GM21717 (cell line): ENCODE data around the gene IQGAP3.

Experiments used
- ATAC-seq: cut with Tn5 transposase; IDR thresholded peaks from one replicate; pipeline ENCODE4 v1.9.1; 2021; ENCODE audit warnings: mild to moderate bottlenecking, moderate library complexity; ENCODE audit not compliant: unreplicated experiment

Gene IQGAP3

GRCh38 chr1:156486421-156487344 lies 85.7 kb downstream of the IQGAP3 start:
- no peak for ATAC-seq

DNA sequence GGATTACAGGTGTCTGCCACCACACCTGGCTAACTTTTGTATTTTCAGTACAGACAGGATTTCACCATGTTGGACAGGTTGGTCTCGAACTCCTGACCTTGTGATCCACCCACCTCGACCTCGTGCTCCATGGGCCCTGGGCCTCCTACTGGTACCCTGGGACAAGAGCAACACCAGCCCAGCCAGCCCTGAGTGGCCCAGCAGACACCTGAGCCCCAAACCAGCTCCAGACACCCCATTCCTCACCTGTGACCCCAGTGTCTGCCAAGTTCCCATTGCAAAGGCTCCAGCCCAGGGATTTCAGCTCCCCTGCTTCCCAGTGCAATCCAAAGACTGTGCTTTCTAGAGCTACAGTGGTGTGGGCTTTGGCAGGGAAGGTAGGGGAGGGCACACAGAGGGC lies 86.4 kb downstream of the IQGAP3 start:
- no peak for ATAC-seq

DNA sequence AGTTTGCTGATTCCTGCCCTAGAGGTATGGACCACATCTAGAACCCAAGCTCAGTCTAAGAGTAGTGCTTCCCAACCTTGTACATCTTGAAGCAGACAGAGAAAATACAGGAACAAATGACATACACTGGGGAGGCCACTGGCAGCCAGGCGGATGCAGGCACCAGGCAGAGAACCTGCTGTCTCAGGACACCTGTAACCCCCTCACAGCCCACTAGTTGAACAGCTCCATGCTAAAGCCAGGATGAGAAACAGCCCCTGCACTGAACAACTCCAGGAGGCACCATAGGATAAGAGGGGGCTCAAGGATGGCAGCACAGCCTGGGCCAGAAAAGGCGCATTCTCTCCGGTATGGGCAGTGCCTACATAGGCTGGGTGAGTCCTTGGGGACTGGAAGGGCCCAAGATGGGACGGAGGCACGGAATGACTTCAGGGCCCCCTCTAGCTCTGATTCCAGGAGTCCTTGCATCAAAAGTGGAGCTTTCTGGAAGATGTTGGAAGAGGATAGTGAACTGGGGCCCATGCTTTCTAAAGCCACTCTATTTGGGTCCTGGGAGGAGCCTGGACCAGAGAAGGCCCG lies 87.8 kb downstream of the IQGAP3 start:
- no peak for ATAC-seq

DNA sequence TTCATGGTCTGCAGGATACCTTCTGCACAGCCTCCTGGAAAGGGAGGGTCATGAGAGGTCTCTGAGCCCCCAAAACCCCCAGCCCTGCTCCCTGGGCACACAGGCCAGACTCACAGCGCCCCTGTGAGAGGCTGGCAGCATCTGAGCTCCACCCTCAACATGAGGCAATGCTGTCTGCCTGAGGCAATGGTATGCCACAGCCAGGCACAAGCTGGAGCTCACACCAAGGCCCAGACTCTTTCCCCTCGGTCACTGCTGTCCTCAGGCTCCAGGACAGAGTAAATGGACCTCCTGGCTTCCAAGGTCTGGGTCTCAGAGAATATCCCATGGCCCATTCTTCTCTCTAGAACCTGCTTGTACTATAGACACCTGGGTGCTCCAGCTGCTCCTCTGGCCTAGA lies 89.0 kb downstream of the IQGAP3 start:
- no peak for ATAC-seq

GRCh38 chr1:156482276-156482675 lies 90.1 kb downstream of the IQGAP3 start:
- ATAC-seq: no peak

DNA sequence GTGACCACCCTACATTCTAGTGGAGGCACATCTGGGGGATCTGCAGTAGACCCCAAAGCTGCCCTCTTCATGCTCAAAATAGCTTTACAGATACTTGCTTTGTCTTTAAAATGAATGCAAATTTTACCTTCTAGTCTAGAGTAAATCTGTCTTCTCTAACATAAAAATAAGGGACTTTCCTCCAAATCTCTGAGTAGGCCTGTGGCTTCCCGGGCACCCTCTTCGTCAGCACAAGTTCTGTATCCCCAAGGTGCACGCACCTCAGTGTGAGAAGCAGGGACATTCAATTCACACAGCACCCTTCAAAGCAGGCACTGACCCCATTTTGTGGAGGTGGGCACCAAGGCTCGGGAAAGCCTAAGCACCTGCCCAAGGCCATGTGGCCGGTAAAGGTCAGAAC lies 90.8 kb downstream of the IQGAP3 start:
- ATAC-seq: no peak

- ATAC-seq: no peak
These were observed 91.8 kb downstream of the IQGAP3 start for GRCh38 chr1:156480411-156481192.

- ATAC-seq: no peak
These were observed 92.4 kb downstream of the IQGAP3 start for GRCh38 chr1:156480016-156480370.

GRCh38 chr1:156479093-156480015 lies 93.0 kb downstream of the IQGAP3 start:
- ATAC-seq: no peak

DNA sequence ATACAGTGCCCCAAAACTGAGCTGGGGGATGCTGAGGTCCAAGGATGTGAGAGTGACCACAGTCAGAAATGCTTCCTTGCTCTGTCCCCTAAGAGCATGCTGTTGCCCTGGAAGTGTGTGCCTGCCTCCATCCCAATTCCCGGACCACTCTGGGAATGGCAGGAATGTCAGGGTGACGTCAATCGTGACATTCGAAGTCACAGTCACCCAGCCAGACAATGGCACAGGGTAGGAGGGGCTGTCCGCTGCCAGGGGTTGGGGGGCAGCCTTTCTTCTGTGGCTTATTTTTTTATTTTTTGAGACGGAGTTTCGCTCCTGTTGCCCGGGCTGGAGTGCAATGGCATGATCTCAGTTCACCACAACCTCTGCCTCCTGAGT lies 94.1 kb downstream of the IQGAP3 start:
- no peak for ATAC-seq

- ATAC-seq: no peak
These were observed 94.7 kb downstream of the IQGAP3 start for GRCh38 chr1:156477526-156478249.

- no peak for ATAC-seq
These were observed 95.7 kb downstream of the IQGAP3 start for GRCh38 chr1:156476501-156477298.

GRCh38 chr1:156475568-156476500 lies 96.5 kb downstream of the IQGAP3 start:
- no peak for ATAC-seq
